GM23338 (cell line): ENCODE data around the gene NKX2-3. TPM values are rescaled to one million over a fixed set of nuclear protein-coding genes. Genes with fewer than 3 reads are reported as not detected.

Source experiments
- ATAC-seq: fragments of 200-7000 bp; cut with Tn5 transposase; 3 replicates; pipeline ENCODE4 v1.9.1; 2020
- DNase-seq: peaks from one replicate; pipeline ENCODE4 v3.0.0-alpha.2; 2015; ENCODE audit warnings: low spot score
- H2AFZ ChIP-seq: fragments of 200-600 bp; sonication (generic); 2 replicates; pipeline ENCODE4 v1.8.0; 2016; ENCODE audit warnings: antibody characterized with exemption, mild to moderate bottlenecking, moderate library complexity
- H3F3A ChIP-seq: fragments of 200-600 bp; sonication (generic); replicated peaks from 2 replicates; pipeline ENCODE4 v1.8.0; 2017; ENCODE audit warnings: antibody characterized with exemption, mixed run types, low read depth
- H3K27ac ChIP-seq: fragments of 200-600 bp; sonication (generic); 2 replicates; pipeline ENCODE4 v1.6.1; 2016; ENCODE audit warnings: low read depth
- H3K27me3 ChIP-seq: fragments of 200-600 bp; sonication (generic); 2 replicates; pipeline ENCODE4 v1.8.0; 2016; ENCODE audit warnings: mild to moderate bottlenecking, mixed run types, moderate library complexity; ENCODE audit not compliant: insufficient read depth
- H3K36me3 ChIP-seq: fragments of 200-600 bp; sonication (generic); 2 replicates; pipeline ENCODE4 v1.8.0; 2016; ENCODE audit warnings: mild to moderate bottlenecking; ENCODE audit not compliant: insufficient read depth
- H3K4me1 ChIP-seq: fragments of 200-600 bp; sonication (generic); 2 replicates; pipeline ENCODE4 v1.8.0; 2016; ENCODE audit warnings: mild to moderate bottlenecking, moderate library complexity; ENCODE audit not compliant: insufficient read depth
- H3K4me2 ChIP-seq: fragments of 200-600 bp; sonication (generic); 2 replicates; pipeline ENCODE4 v1.7.1; 2017; ENCODE audit warnings: mixed run types
- H3K4me3 ChIP-seq: fragments of 200-600 bp; sonication (generic); 2 replicates; pipeline ENCODE4 v1.6.1; 2016; ENCODE audit warnings: mixed run types
- H3K79me2 ChIP-seq: fragments of 200-600 bp; sonication (generic); replicated peaks from 2 replicates; pipeline ENCODE4 v1.8.0; 2017; ENCODE audit warnings: mild to moderate bottlenecking; ENCODE audit not compliant: insufficient read depth
- H3K9me2 ChIP-seq: fragments of 200-600 bp; sonication (generic); 2 replicates; pipeline ENCODE4 v1.8.0; 2017; ENCODE audit not compliant: insufficient read depth
- H4K20me1 ChIP-seq: fragments of 200-600 bp; sonication (generic); replicated peaks from 2 replicates; pipeline ENCODE4 v1.8.0; 2017; ENCODE audit warnings: mild to moderate bottlenecking; ENCODE audit not compliant: insufficient read depth
- H3K27ac Mint-ChIP-seq: 2 replicates; pipeline ENCODE4 v1.8.0; 2020; ENCODE audit warnings: inconsistent platforms, mild to moderate bottlenecking, moderate library complexity, mixed read lengths
- H3K27me3 Mint-ChIP-seq: 3 replicates; pipeline ENCODE4 v1.8.0; 2022; ENCODE audit warnings: low read depth, mild to moderate bottlenecking, moderate library complexity, mixed read lengths, inconsistent platforms; ENCODE audit not compliant: insufficient read depth, poor library complexity
- H3K36me3 Mint-ChIP-seq: 3 replicates; pipeline ENCODE4 v1.8.0; 2021; ENCODE audit warnings: low read depth, mild to moderate bottlenecking, inconsistent platforms, moderate library complexity, mixed read lengths
- H3K4me1 Mint-ChIP-seq: 3 replicates; pipeline ENCODE4 v1.8.0; 2020; ENCODE audit warnings: mild to moderate bottlenecking, inconsistent platforms, mixed read lengths
- H3K4me3 Mint-ChIP-seq: 3 replicates; pipeline ENCODE4 v1.8.0; 2021; ENCODE audit warnings: moderate library complexity, mild to moderate bottlenecking, inconsistent platforms, mixed read lengths
- H3K9me3 Mint-ChIP-seq: 3 replicates; pipeline ENCODE4 v1.8.0; 2020; ENCODE audit warnings: moderate library complexity, mild to moderate bottlenecking, inconsistent platforms, mixed read lengths
- CREB1 ChIP-seq: fragments of 250-450 bp; sonication (Bioruptor Pico); IDR thresholded peaks from 2 replicates; pipeline ENCODE4 v1.5.0; 2020; ENCODE audit warnings: low read depth, mild to moderate bottlenecking, moderate library complexity
- CTCF ChIP-seq, 2 experiments: fragments of 200-600 bp in 1 of 2; sonication (generic) in 1 of 2; conservative IDR thresholded peaks; 2 replicates each; pipeline versions ENCODE4 v1.5.1 to v1.6.1; 2016 to 2017; ENCODE audit warnings: antibody characterized with exemption in 2 of 2, low read depth in 2 of 2, mild to moderate bottlenecking in 2 of 2, moderate library complexity in 1 of 2
- EZH2 ChIP-seq: fragments of 200-600 bp; sonication (generic); IDR thresholded peaks from one replicate; pipeline ENCODE4 v1.8.0; 2017; ENCODE audit warnings: antibody characterized with exemption, mild to moderate bottlenecking, low read depth; ENCODE audit not compliant: unreplicated experiment
- EZH2phosphoT487 ChIP-seq: fragments of 200-600 bp; sonication (generic); IDR thresholded peaks from one replicate; pipeline ENCODE4 v1.8.1; 2018; ENCODE audit warnings: antibody characterized with exemption; ENCODE audit not compliant: unreplicated experiment
- JUNB ChIP-seq: IDR thresholded peaks from one replicate; pipeline ENCODE4 v1.6.1; 2016; ENCODE audit warnings: antibody characterized with exemption; ENCODE audit not compliant: unreplicated experiment
- REST ChIP-seq: IDR thresholded peaks from one replicate; pipeline ENCODE4 v1.6.1; 2018; ENCODE audit warnings: antibody characterized with exemption; ENCODE audit not compliant: unreplicated experiment
- STAT1 ChIP-seq: IDR thresholded peaks from one replicate; pipeline ENCODE4 v1.6.1; 2016; ENCODE audit warnings: antibody characterized with exemption; ENCODE audit not compliant: unreplicated experiment
- ZNF114 ChIP-seq: fragments of 250-450 bp; sonication (Bioruptor Pico); IDR thresholded peaks from 2 replicates; pipeline ENCODE4 v1.5.0; 2020; ENCODE audit warnings: mild to moderate bottlenecking, moderate library complexity
- polyA plus RNA-seq: library from polyadenylated mRNA; unstranded; fragments of >200 nt; fragmentation: Nextera tagmentation; extraction: Ambion mirVana; gene quantifications from 2 replicates; pipeline ENCODE4 v1.2.1, GENCODE V29; 2016
- total RNA-seq: library from RNA; depleted of rRNA; stranded (reverse); fragments of >200 nt; shearing (Covaris generic); gene quantifications from 2 replicates; pipeline ENCODE4 v1.2.3, GENCODE V29; 2014
- TF ChIP-seq, protein P1 (sequence below): IDR thresholded peaks from 2 replicates; pipeline ENCODE4 v1.6.1; 2016; ENCODE audit warnings: antibody characterized with exemption

Gene NKX2-3
- total and polyA plus RNA-seq, 2 experiments from 2014 or later, result not detected

GRCh38 chr10:99513061-99513460 lies 19.7 kb upstream of the NKX2-3 start (continued):
- TF ChIP-seq CTCF (conservative IDR thresholded peaks at IDR 0.05; ENCODE audit: low read depth in 2 of 2) (no peak), EZH2phosphoT487 (no peak)

GRCh38 chr10:99519690-99520039 lies 13.1 kb upstream of the NKX2-3 start:
- Histone ChIP-seq H3K79me2 (no peaks in the 10 kb centered on the region), H3K4me2 (peak overlapping the region; percentile 72), H4K20me1 (peaks cover 24% of the 10 kb centered on the region), H3K4me1 (peaks cover 46% of the 10 kb centered on the region), H3K4me3 (peak overlapping the region; percentile 51), H3K36me3 (no peaks in the 10 kb centered on the region), H2AFZ (peak overlapping the region; percentile 67; the same call in 1 of the 2 replicates), H3K27me3 (peaks cover 100% of the 10 kb centered on the region), H3K27ac (no peak overlapping the region), H3K9me2 (no peaks in the 10 kb centered on the region), H3F3A (peaks cover 29% of the 10 kb centered on the region)
- H3K9me3 Mint-ChIP-seq, result 0 out of 3 replicates have a peak, but pooled peaks cover 2% of the 10 kb centered on the region
- H3K36me3 Mint-ChIP-seq, result no peaks in the 10 kb centered on the region
- ATAC-seq (no peak), DNase-seq (no peak)
- H3K27me3 Mint-ChIP-seq, result peaks cover 88% of the 10 kb centered on the region
- no peak overlapping the region for H3K27ac Mint-ChIP-seq
- no peak for TF ChIP-seq REST
- peaks cover 32% of the 10 kb centered on the region for H3K4me1 Mint-ChIP-seq
- peak overlapping the region; percentile 63 for H3K4me3 Mint-ChIP-seq

GRCh38 chr10:99520040-99520846 lies 12.5 kb upstream of the NKX2-3 start:
- Mint-ChIP-seq H3K27me3 (peaks cover 91% of the 10 kb centered on the region), H3K27ac (no peak overlapping the region), H3K4me1 (peaks cover 37% of the 10 kb centered on the region), H3K36me3 (no peaks in the 10 kb centered on the region), H3K9me3 (0 out of 3 replicates have a peak, but pooled peaks cover 2% of the 10 kb centered on the region), H3K4me3 (peak overlapping the region; percentile 63)
- Histone ChIP-seq H2AFZ (peak overlapping the region; percentile 67; the same call in 1 of the 2 replicates), H3K4me3 (peak overlapping the region; percentile 51), H3K27me3 (peaks cover 100% of the 10 kb centered on the region), H3F3A (peaks cover 29% of the 10 kb centered on the region), H3K9me2 (no peaks in the 10 kb centered on the region), H3K4me2 (peak overlapping the region; percentile 72), H3K79me2 (no peaks in the 10 kb centered on the region), H3K27ac (no peak overlapping the region), H4K20me1 (peaks cover 24% of the 10 kb centered on the region), H3K4me1 (peaks cover 52% of the 10 kb centered on the region), H3K36me3 (no peaks in the 10 kb centered on the region)
- ATAC-seq (peak; percentile 2; the same call in 2 of the 3 replicates), DNase-seq (peak; percentile 59)
- TF ChIP-seq EZH2, result peak; percentile 91
- TF ChIP-seq EZH2phosphoT487, result peak; percentile 95
- no peak for TF ChIP-seq STAT1
- no peak for TF ChIP-seq REST
- TF ChIP-seq JUNB, result no peak
- TF ChIP-seq CREB1 (CRISPR knock-in tag), result no peak
- TF ChIP-seq ZNF114 (CRISPR knock-in tag), result no peak
- TF ChIP-seq, protein P1, sequence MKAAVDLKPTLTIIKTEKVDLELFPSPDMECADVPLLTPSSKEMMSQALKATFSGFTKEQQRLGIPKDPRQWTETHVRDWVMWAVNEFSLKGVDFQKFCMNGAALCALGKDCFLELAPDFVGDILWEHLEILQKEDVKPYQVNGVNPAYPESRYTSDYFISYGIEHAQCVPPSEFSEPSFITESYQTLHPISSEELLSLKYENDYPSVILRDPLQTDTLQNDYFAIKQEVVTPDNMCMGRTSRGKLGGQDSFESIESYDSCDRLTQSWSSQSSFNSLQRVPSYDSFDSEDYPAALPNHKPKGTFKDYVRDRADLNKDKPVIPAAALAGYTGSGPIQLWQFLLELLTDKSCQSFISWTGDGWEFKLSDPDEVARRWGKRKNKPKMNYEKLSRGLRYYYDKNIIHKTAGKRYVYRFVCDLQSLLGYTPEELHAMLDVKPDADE, result no peak
